GM19351 (cell line): Measurements from ENCODE around the gene ANKRD22.
A peak's percentile ranks its signal among the peaks of the same experiment; 100 is the strongest.

Experiments
- ATAC-seq: cut with Tn5 transposase; IDR thresholded peaks from one replicate; pipeline ENCODE4 v1.9.1; 2021; ENCODE audit warnings: mild to moderate bottlenecking, moderate library complexity; ENCODE audit not compliant: unreplicated experiment

Gene ANKRD22

GRCh38 chr10:88803641-88804040 lies 48.0 kb downstream of the ANKRD22 start:
- ATAC-seq = no peak

- no peak for ATAC-seq
Observed at GRCh38 chr10:88802523-88803285, 48.9 kb downstream of the ANKRD22 start, which contains the start of gene LIPM. Gene LIPM (plus strand): TSS chr10:88802730. CDS start chr10:88802897, 167 bp downstream.

GRCh38 chr10:88800152-88801125 lies 51.2 kb downstream of the ANKRD22 start:
- ATAC-seq = no peak

- no peak for ATAC-seq
Observed at GRCh38 chr10:88794731-88795130, 56.9 kb downstream of the ANKRD22 start.

GRCh38 chr10:88793712-88794299 lies 57.8 kb downstream of the ANKRD22 start:
- ATAC-seq = peak; percentile 56

GRCh38 chr10:88792661-88793060 lies 59.0 kb downstream of the ANKRD22 start:
- ATAC-seq = no peak

GRCh38 chr10:88791924-88792323 lies 59.7 kb downstream of the ANKRD22 start:
- ATAC-seq = no peak

GRCh38 chr10:88788924-88789323 lies 62.7 kb downstream of the ANKRD22 start:
- no peak for ATAC-seq

GRCh38 chr10:88787463-88787862 lies 64.2 kb downstream of the ANKRD22 start:
- no peak for ATAC-seq

GRCh38 chr10:88786032-88786770 lies 65.4 kb downstream of the ANKRD22 start:
- no peak for ATAC-seq

- no peak for ATAC-seq
Observed at GRCh38 chr10:88783724-88784123, 67.9 kb downstream of the ANKRD22 start.

- no peak for ATAC-seq
Observed at GRCh38 chr10:88782222-88782621, 69.4 kb downstream of the ANKRD22 start.

GRCh38 chr10:88781206-88781605 lies 70.4 kb downstream of the ANKRD22 start:
- ATAC-seq = no peak
